GM12892 (cell line): ENCODE measurements around the gene UROS.

Experiments
- POLR2A ChIP-seq: IDR thresholded peaks from 2 replicates; pipeline ENCODE4 v1.6.1; 2011; ENCODE audit warnings: low read depth, low read length, control low read depth
- POLR2AphosphoS5 ChIP-seq: IDR thresholded peaks from 2 replicates; pipeline ENCODE4 v1.6.1; 2011; ENCODE audit warnings: low read depth, low read length, control low read depth
- TAF1 ChIP-seq: IDR thresholded peaks from 2 replicates; pipeline ENCODE4 v1.6.1; 2011; ENCODE audit warnings: low read depth, mild to moderate bottlenecking, control low read depth, low read length, borderline replicate concordance

DNA sequence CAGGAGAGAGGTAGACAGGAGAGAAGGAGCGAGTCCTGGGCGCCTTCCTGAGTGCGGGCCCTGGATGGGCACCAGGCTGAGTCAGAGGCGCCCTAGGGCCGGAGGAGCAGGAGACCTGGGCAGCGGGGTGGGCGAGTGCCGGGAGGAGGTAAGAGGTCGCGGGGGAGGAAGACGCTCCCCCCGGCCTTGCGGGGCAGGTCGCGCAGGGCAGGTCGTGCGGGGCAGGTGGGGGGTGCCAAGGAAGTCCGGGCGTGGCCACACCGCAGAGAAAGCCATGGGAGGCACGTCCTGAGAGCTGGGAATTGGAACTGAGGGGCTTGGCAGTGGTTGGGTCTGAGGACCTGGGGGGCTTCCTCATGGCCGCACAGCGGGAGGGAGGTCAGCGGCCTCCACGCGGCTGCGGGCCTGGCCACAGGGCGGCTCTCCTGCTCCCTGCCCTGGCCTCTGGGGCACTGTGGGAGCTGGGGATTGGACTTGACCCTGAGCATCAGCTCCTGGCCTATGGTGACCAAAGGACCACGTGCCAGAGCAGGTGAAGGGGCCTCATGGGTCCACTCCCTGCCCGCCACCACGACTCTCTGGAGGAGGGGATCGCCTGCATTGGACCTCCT, 48.4 kb downstream of the UROS start:
- no peak for TF ChIP-seq POLR2A
- no peak for TF ChIP-seq TAF1
- TF ChIP-seq POLR2AphosphoS5, result no peak
